ENCODE measurements around the gene LBHD2.

- TF ChIP-seq CTCF (IDR thresholded peaks at IDR 0.05; ENCODE audit: low read depth, low read length), result no peak
- no peak for TF ChIP-seq EZH2phosphoT487 (IDR thresholded peaks at IDR 0.05; ENCODE audit: low read depth)
These were observed 17.4 kb downstream of the LBHD2 start for GRCh38 chr14:103101257-103101962.

Data from OCI-LY3 (cell line).